SU-DHL-6 (cell line): ENCODE results near the gene MTA3.

Experiments
- H2AFZ ChIP-seq: fragments of 200-600 bp; sonication (generic); 2 replicates; pipeline ENCODE4 v1.6.1; 2014; ENCODE audit warnings: low read depth, mild to moderate bottlenecking, moderate library complexity, mixed read lengths, antibody characterized with exemption, low read length; ENCODE audit not compliant: severe bottlenecking
- H3F3A ChIP-seq: fragments of 200-600 bp; shearing (Covaris generic); 2 replicates; pipeline ENCODE4 v1.6.0; 2016; ENCODE audit warnings: antibody characterized with exemption, mild to moderate bottlenecking; ENCODE audit not compliant: insufficient read depth
- H3K27ac ChIP-seq: fragments of 200-600 bp; sonication (generic); 2 replicates; pipeline ENCODE4 v1.5.1; 2016; ENCODE audit warnings: low read depth, mild to moderate bottlenecking, low read length, moderate library complexity, mixed read lengths
- H3K27me3 ChIP-seq: fragments of 200-600 bp; sonication (generic), shearing (Covaris generic); 2 replicates; pipeline ENCODE4 v1.6.0; 2014; ENCODE audit warnings: mild to moderate bottlenecking, low read length
- H3K36me3 ChIP-seq: fragments of 200-600 bp; sonication (generic); 2 replicates; pipeline ENCODE4 v1.6.1; 2014; ENCODE audit warnings: mild to moderate bottlenecking, low read length, mixed read lengths
- H3K4me2 ChIP-seq: fragments of 300-600, 200-600 bp; shearing (Covaris generic), sonication (generic); 2 replicates; pipeline ENCODE4 v1.6.0; 2014; ENCODE audit warnings: low read length, low read depth, mild to moderate bottlenecking; ENCODE audit not compliant: poor library complexity, severe bottlenecking
- H3K4me3 ChIP-seq: fragments of 200-600 bp; sonication (generic); 2 replicates; pipeline ENCODE4 v1.5.1; 2014; ENCODE audit warnings: antibody characterized with exemption, low read length, mild to moderate bottlenecking, mixed read lengths; ENCODE audit not compliant: insufficient read depth, poor library complexity, severe bottlenecking
- H3K79me2 ChIP-seq: fragments of 200-600 bp; sonication (generic); 2 replicates; pipeline ENCODE4 v1.6.1; 2014; ENCODE audit warnings: mild to moderate bottlenecking, low read length, moderate library complexity; ENCODE audit not compliant: insufficient read depth
- H3K9ac ChIP-seq: fragments of 200-600 bp; sonication (generic); 2 replicates; pipeline ENCODE4 v1.7.0; 2014; ENCODE audit warnings: mild to moderate bottlenecking, low read length
- H3K9me2 ChIP-seq: fragments of 200-600 bp; sonication (generic); replicated peaks from 2 replicates; pipeline ENCODE4 v1.6.1; 2014; ENCODE audit warnings: low read length; ENCODE audit not compliant: insufficient read depth
- H3K9me3 ChIP-seq: fragments of 200-600 bp; sonication (generic); 2 replicates; pipeline ENCODE4 v1.6.1; 2014; ENCODE audit warnings: low read length, mixed read lengths; ENCODE audit not compliant: insufficient read depth
- H4K20me1 ChIP-seq: fragments of 200-600 bp; sonication (generic); 2 replicates; pipeline ENCODE4 v1.6.1; 2014; ENCODE audit warnings: low read depth, mild to moderate bottlenecking, antibody characterized with exemption, low read length, moderate library complexity, mixed read lengths
- CTCF ChIP-seq: fragments of 200-600 bp; sonication (generic); IDR thresholded peaks from one replicate; pipeline ENCODE4 v1.5.1; 2017; ENCODE audit warnings: antibody characterized with exemption, mild to moderate bottlenecking, low read length, moderate library complexity; ENCODE audit not compliant: insufficient read depth, poor library complexity, severe bottlenecking
- EZH2phosphoT487 ChIP-seq: fragments of 200-600 bp; sonication (generic), shearing (Covaris generic); conservative IDR thresholded peaks from 2 replicates; pipeline ENCODE4 v1.6.1; 2018; ENCODE audit warnings: mild to moderate bottlenecking, antibody characterized with exemption, low read length, moderate library complexity, mixed read lengths

Gene MTA3

GRCh38 chr2:42795275-42795674 is 226.8 kb downstream of the MTA3 start:
- Histone ChIP-seq H2AFZ (no peak overlapping the region), H3K9me3 (no peaks in the 10 kb centered on the region), H3K9me2 (no peaks in the 10 kb centered on the region), H3K36me3 (no peaks in the 10 kb centered on the region), H4K20me1 (no peaks in the 10 kb centered on the region), H3K27ac (no peak overlapping the region), H3K4me3 (no peak overlapping the region), H3K9ac (no peak overlapping the region), H3K27me3 (no peaks in the 10 kb centered on the region), H3K79me2 (no peaks in the 10 kb centered on the region), H3F3A (no peaks in the 10 kb centered on the region), H3K4me2 (no peak overlapping the region)
- TF ChIP-seq CTCF (no peak), EZH2phosphoT487 (no peak)

GRCh38 chr2:42795841-42796301 is 227.4 kb downstream of the MTA3 start:
- Histone ChIP-seq H3K27me3 (no peaks in the 10 kb centered on the region), H3K27ac (no peak overlapping the region), H3K9ac (no peak overlapping the region)

DNA sequence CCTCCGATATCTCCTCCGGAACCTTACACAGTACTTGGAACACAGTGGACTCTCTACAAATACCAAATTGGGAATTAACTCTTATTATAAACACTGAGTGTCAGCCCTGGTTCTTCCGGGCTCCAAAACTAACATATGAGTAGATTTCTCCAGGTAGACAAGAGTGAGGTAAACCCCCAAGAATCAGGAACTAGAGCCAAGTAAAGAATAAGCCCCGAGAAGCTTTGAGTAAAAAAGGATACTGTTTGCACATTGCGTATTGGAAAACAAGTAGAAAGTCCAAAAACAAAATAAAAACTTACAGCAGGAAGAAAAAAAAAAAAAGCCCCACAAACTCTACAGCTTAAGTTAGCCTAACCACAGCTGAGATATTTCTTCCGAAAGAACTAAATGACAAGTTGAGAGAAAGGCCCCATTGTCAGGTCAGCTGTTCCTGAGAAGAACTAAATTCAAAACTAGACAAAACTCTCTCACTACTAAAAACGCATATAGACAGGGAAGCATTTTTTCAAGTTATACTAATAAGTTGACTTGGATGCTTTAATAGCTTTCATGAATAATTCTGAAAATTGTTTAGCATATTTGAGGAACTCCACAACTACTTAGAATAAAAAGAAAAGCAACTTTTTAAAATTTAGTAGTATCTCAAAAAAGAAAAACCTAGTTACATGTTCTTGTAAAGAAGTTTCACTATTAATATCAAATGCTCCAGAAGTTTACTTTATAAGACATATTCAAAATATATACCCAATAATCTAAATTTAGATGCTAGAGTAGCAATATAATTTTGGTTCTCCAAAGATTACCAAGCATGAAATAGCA is 228.2 kb downstream of the MTA3 start:
- TF ChIP-seq CTCF = no peak
- no peak for TF ChIP-seq EZH2phosphoT487
- Histone ChIP-seq H4K20me1 (no peaks in the 10 kb centered on the region), H3K9me2 (no peaks in the 10 kb centered on the region), H3K27ac (no peak overlapping the region), H3K9me3 (no peaks in the 10 kb centered on the region), H3K36me3 (no peaks in the 10 kb centered on the region), H3K4me2 (no peak overlapping the region), H3K9ac (no peak overlapping the region), H3F3A (no peaks in the 10 kb centered on the region), H2AFZ (no peak overlapping the region), H3K4me3 (no peak overlapping the region), H3K27me3 (no peaks in the 10 kb centered on the region), H3K79me2 (no peaks in the 10 kb centered on the region)

More at GRCh38 chr2:42795841-42796301, 227.4 kb downstream of the MTA3 start:
- Histone ChIP-seq H3F3A (no peaks in the 10 kb centered on the region), H3K36me3 (no peaks in the 10 kb centered on the region), H3K79me2 (no peaks in the 10 kb centered on the region), H3K9me3 (no peaks in the 10 kb centered on the region), H4K20me1 (no peaks in the 10 kb centered on the region), H2AFZ (no peak overlapping the region), H3K4me3 (no peak overlapping the region), H3K9me2 (no peaks in the 10 kb centered on the region), H3K4me2 (no peak overlapping the region)
- TF ChIP-seq CTCF = no peak
- TF ChIP-seq EZH2phosphoT487 = no peak
